ENCODE measurements around the gene VASH1. TPM values are rescaled to one million over a fixed set of nuclear protein-coding genes. Genes with fewer than 3 reads are reported as not detected.

Gene VASH1
- total RNA-seq, 1 experiment from 2014 or later, result 5.2 TPM

- no peak for ATAC-seq
- Histone ChIP-seq H3K4me1 (ENCODE audit: control insufficient read depth, insufficient read depth, low read length) (peaks cover 8% of the 10 kb centered on the region; the same call in 1 of the 2 replicates), H3K27ac (ENCODE audit: low read length) (peak overlapping the region; percentile 82), H3K27me3 (ENCODE audit: control insufficient read depth, insufficient read depth, low read length) (no peaks in the 10 kb centered on the region), H3K36me3 (ENCODE audit: control insufficient read depth, insufficient read depth, low read length) (peaks cover 3% of the 10 kb centered on the region), H3K9me3 (ENCODE audit: control insufficient read depth, insufficient read depth, low read depth, low read length) (no peaks in the 10 kb centered on the region), H3K4me3 (ENCODE audit: low read depth in 2 of 2, low read length in 2 of 2) (peak overlapping the region; percentile 69 to 72)
- no peak for DNase-seq (ENCODE audit: low read depth, low spot score)
- TF ChIP-seq CTCF (IDR thresholded peaks at IDR 0.05) (no peak), TCF7L2 (IDR thresholded peaks at IDR 0.05; ENCODE audit: low read depth, low read length) (no peak), POLR2AphosphoS5 (IDR thresholded peaks at IDR 0.05; ENCODE audit: low read depth, low read length) (no peak), REST (IDR thresholded peaks at IDR 0.05; ENCODE audit: insufficient read depth in 1 of 2, low read depth in 2 of 2, low read length in 1 of 2) (no peak), SIN3A (IDR thresholded peaks at IDR 0.05; ENCODE audit: borderline replicate concordance, insufficient read depth, low read depth, low read length) (no peak)
- ChIA-PET POLR2A (no interaction called here), CTCF (interaction anchor here (0.6 to 1.2 kb wide), 3 partner anchors 101 to 1652 kb away, joined by 3 read pairs; no protein-coding TSS in a partner anchor)
- in situ Hi-C loops (cut with HindIII; ENCODE audit: low pct_unique_long_range_greater_than_20kb, low sequenced_read_pairs) (no loop called here), intact Hi-C loops (cut with micrococcal nuclease; ENCODE audit: unreplicated experiment) (no loop called here)
- no TSS peak for BruUV-seq (replicated peaks)
Measured at GRCh38 chr14:76811561-76811960, 50.3 kb downstream of the VASH1 start.

GRCh38 chr14:76812093-76812421 lies 50.8 kb downstream of the VASH1 start:
- TF ChIP-seq SIN3A (IDR thresholded peaks at IDR 0.05; ENCODE audit: borderline replicate concordance, insufficient read depth, low read depth, low read length), result no peak
- no peak for TF ChIP-seq REST (IDR thresholded peaks at IDR 0.05; ENCODE audit: insufficient read depth in 1 of 2, low read depth in 2 of 2, low read length in 1 of 2)
- no peak for TF ChIP-seq CTCF (IDR thresholded peaks at IDR 0.05)
- no peak for TF ChIP-seq TCF7L2 (IDR thresholded peaks at IDR 0.05; ENCODE audit: low read depth, low read length)
- no peak for TF ChIP-seq POLR2AphosphoS5 (IDR thresholded peaks at IDR 0.05; ENCODE audit: low read depth, low read length)
- H3K27ac ChIP-seq (ENCODE audit: low read length), result peak overlapping the region; percentile 82
- H3K9me3 ChIP-seq (ENCODE audit: control insufficient read depth, insufficient read depth, low read depth, low read length), result no peaks in the 10 kb centered on the region
- H3K4me1 ChIP-seq (ENCODE audit: control insufficient read depth, insufficient read depth, low read length), result peaks cover 8% of the 10 kb centered on the region; the same call in 1 of the 2 replicates
- in situ Hi-C loops (cut with HindIII; ENCODE audit: low pct_unique_long_range_greater_than_20kb, low sequenced_read_pairs) (no loop called here), intact Hi-C loops (cut with micrococcal nuclease; ENCODE audit: unreplicated experiment) (no loop called here)
- ATAC-seq, result peak; percentile 50
- ChIA-PET CTCF (no interaction called here), POLR2A (no interaction called here)
- no peak for DNase-seq (ENCODE audit: low read depth, low spot score)
- H3K4me3 ChIP-seq (ENCODE audit: low read depth in 2 of 2, low read length in 2 of 2), result peak overlapping the region; percentile 69 to 72
- H3K36me3 ChIP-seq (ENCODE audit: control insufficient read depth, insufficient read depth, low read length), result peaks cover 3% of the 10 kb centered on the region
- no TSS peak for BruUV-seq (replicated peaks)
- no peaks in the 10 kb centered on the region for H3K27me3 ChIP-seq (ENCODE audit: control insufficient read depth, insufficient read depth, low read length)
